K562 (cell line): ENCODE measurements around the gene ROR2.

Experiments used
- CHD2 ChIP-seq: IDR thresholded peaks from 2 replicates; pipeline ENCODE4 v1.6.1; 2011; ENCODE audit warnings: low read depth, low read length
- IFI16 ChIP-seq: fragments of 250-450 bp; sonication (Bioruptor Pico); IDR thresholded peaks from 2 replicates; pipeline ENCODE4 v2.1.2; 2022; ENCODE audit warnings: mild to moderate bottlenecking, inconsistent platforms
- JUND ChIP-seq, 2 experiments: IDR thresholded peaks; 2 replicates in 1 of 2; 3 replicates in 1 of 2; pipeline ENCODE4 v1.6.1; 2011; ENCODE audit warnings: borderline replicate concordance in 2 of 2, low read depth in 2 of 2, low read length in 2 of 2, improper control_type of control experiment in 1 of 2, missing biosample characterization in 1 of 2, missing genetic modification characterization in 1 of 2, missing genetic modification reagents in 1 of 2
- POLR2AphosphoS5 ChIP-seq: IDR thresholded peaks from 2 replicates; pipeline ENCODE4 v1.6.1; 2011; ENCODE audit warnings: mild to moderate bottlenecking, low read depth, low read length, moderate library complexity; ENCODE audit not compliant: control insufficient read depth, insufficient read depth
- RFX1 ChIP-seq: fragments of 450-650 bp; IDR thresholded peaks from 2 replicates; pipeline ENCODE4 v1.6.1; 2016; ENCODE audit warnings: mild to moderate bottlenecking, moderate library complexity
- SNRNP70 ChIP-seq: fragments of 200-400 bp; formaldehyde crosslinking; optimal IDR thresholded peaks from 2 replicates; pipeline ENCODE3; 2017; ENCODE audit warnings: low read depth, low read length
- TF ChIP-seq, protein P1 (sequence below): fragments of 450-650 bp; IDR thresholded peaks from 2 replicates; pipeline ENCODE4 v1.6.1; 2016; ENCODE audit warnings: antibody characterized with exemption

DNA sequence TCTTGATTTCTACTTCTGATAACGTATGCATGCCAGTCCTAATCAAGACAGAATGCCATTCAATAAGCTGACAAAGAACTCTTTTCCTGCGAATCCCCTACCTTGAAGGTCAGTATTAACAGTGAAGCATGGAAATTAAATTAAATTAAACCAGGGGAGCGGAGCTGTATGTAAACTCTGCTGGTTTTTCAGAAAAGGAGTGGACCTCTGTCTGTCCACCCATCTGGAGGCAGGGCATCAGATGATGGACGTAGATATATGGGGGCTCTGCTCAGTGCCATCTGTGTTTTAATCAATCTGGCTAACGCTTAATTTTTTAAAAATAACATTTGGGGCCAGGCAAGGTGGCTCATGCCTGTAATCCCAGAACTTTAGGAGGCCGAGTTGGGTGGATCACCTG, 101.9 kb downstream of the ROR2 start:
- TF ChIP-seq CHD2 (no peak), RFX1 (no peak), SNRNP70 (no peak), JUND (IDR thresholded peaks at IDR 0.05; ENCODE audit: borderline replicate concordance, low read depth, low read length) (no peak), JUND (tag; IDR thresholded peaks at IDR 0.05; ENCODE audit: borderline replicate concordance, low read depth, low read length) (no peak), POLR2AphosphoS5 (no peak), IFI16 (CRISPR knock-in tag) (no peak)
- TF ChIP-seq, protein P1, sequence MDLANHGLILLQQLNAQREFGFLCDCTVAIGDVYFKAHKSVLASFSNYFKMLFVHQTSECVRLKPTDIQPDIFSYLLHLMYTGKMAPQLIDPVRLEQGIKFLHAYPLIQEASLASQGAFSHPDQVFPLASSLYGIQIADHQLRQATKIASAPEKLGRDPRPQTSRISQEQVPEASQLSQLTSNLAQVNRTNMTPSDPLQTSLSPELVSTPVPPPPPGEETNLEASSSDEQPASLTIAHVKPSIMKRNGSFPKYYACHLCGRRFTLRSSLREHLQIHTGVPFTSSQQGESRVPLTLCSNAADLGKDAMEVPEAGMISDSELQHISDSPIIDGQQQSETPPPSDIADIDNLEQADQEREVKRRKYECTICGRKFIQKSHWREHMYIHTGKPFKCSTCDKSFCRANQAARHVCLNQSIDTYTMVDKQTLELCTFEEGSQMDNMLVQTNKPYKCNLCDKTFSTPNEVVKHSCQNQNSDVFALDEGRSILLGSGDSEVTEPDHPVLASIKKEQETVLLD, result no peak
